HG02642 (cell line): Measurements from ENCODE around the gene RPL14.
"Not testable (repeated sequence)": the region's sequence is repeated elsewhere in the genome, so short reads cannot be mapped to it uniquely, and the experiment has no call there.

ENCODE experiments used
- ATAC-seq: cut with Tn5 transposase; IDR thresholded peaks from one replicate; pipeline ENCODE4 v1.9.1; 2021; ENCODE audit warnings: mild to moderate bottlenecking; ENCODE audit not compliant: unreplicated experiment, poor library complexity

RPL14 gene

DNA sequence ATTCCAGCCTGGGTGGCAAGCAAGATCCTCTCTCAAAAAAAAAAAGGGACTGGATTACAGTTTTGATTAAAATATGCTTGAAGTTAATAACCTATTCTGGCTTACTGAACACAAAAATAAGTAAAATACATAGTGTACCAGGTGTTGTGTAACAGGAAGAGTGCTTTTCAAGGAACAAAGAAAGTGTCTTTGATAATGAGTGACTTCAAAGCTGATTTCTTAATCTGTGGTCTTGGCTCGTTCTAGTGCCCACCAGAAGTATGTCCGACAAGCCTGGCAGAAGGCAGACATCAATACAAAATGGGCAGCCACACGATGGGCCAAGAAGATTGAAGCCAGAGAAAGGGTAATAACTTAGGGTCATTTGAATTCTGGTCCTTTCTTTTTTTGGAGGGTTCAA, 4.0 kb downstream of the RPL14 start:
- no peak for ATAC-seq

DNA sequence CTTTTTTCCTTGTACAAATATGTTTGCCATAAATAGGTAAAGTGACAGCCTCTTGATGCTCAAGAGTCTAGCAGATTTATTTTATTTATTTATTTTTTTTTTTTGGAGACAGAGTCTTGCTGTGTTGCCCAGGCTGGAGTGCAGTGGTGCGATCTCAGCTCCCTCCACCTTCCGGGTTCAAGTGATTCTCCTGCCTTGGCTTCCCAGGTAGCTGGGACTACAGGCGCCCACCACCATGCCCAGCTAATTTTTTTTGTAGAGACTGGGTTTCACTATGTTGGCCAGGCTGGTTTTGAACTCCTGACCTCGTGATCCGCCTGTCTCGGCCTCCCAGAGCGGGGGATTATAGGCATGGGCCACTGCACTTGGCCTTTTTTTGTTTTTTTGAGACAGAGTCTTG, 5.7 kb downstream of the RPL14 start:
- not testable (repeated sequence) for ATAC-seq

DNA sequence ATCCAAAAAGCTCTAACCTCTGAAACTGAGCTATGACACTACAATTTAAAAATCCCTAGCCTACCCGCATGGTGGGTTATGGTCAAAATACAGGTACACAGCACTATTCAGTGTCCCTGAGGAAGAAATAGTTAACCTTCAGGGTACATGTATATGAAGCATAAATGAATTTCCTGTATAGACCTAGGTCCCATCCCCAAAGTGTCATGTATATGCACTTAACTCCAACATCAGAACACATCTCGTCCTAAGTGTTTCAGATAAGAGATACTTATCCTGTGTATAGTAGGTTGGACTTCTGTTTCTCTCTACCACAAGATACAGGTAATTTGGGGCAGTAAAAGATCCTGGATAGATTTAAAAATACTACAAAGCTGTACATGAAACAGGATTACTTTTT, 6.4 kb downstream of the RPL14 start:
- ATAC-seq: no peak

DNA sequence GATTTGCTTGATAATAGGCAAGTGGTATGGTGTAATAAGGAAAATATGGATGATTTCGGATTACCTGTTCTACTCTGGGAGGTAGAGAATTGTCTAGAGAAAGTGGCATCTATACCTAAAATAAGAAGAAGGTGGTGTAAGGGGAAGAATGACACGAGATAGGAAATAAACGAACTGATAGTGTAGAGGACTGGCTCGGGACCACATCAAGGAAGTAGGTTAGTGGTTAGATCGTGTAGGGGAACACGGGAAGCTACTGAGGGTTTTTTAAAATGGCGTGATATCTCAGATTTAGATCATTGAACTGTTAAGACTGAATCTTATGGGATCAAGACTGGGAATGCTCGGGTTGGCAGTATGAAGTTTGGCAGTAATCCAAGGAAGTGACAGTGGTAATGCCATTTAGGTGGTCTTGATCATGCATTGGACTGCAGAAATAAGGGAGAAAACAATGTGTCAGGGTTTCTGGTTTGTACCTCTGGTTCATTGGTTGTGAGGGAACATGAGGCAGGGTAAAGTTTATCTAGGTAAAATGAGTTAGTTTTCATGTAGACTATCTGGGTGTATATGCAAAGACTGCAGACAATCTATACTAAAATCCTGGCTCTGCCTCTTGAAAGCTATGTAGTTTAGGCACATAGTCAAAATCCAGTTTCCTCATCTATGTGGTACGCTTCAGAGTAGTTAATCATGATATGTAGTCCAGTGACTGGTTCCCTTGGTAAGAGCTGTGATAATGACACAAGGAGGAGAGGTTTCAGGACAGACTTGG, 7.4 kb downstream of the RPL14 start:
- ATAC-seq: no peak

DNA sequence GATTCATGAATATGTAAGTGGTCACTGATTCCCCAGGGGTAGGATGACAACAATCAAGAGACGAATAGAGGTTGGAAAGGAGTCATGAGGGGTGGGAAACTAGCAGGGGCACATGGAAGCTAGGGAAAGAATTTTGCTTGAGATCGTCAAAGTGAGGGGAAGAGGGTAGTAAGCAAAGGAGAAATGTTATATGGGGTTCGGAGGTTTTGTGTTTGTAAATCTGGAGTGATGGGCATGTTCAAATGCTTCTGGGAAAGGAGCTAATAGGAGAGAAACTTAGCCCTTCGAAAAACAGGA, 7.9 kb downstream of the RPL14 start:
- ATAC-seq: no peak

DNA sequence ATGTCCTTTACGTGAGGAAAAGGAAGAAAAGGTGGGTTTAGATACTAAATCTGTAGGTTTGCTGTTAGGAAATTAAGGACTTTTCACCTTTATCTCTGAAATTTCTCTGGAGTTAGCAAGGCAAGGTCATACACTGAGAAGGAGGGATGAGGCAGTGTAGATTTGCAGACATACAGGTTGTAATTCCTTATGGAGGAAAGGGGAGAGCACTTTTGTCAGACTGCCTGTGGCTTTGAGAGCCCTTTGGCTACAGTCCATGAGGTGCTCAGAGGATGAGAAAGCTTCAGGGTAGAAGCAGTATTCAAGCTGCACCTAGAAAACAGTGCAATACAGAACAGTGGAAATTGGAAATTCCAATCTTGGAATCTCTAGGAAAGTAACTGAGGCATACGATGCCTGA, 8.3 kb downstream of the RPL14 start:
- no peak for ATAC-seq

DNA sequence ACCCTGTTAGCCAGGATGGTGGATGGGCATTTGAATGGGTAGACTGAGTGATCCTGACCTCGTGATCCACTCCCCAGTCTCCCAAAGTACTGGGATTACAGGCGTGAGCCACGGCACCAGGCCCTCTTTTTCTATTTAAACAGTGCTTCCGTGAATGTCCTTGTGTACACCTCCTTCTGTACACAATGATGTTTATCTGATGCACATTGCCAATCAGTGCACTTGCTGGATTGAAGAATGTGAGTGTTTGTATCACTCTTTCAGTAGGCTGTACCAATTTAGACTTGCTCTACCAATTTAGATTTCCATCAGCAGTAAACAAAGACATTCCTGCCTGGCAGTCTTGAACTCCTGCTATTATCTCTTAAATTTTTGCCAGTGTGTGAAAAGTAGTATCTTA, 10.9 kb downstream of the RPL14 start:
- ATAC-seq: no peak

DNA sequence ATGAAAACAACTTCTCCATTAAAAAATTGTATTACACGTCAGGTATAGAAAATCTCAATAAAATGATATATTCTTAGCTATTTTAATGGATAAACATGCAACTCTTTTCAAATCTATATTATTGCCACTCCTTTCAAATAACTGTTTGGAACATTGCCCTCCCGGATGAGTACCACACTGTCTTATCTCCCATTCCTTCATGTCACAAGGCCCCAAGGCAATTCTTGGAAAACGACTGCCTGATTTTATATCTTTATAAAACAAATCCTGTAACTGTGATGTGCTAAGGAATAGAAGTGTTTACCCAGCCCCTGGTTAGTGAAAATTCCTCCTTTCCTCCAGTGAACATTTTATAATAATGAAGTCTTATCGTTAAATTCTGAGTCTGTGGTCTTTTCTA, 13.6 kb downstream of the RPL14 start:
- no peak for ATAC-seq

DNA sequence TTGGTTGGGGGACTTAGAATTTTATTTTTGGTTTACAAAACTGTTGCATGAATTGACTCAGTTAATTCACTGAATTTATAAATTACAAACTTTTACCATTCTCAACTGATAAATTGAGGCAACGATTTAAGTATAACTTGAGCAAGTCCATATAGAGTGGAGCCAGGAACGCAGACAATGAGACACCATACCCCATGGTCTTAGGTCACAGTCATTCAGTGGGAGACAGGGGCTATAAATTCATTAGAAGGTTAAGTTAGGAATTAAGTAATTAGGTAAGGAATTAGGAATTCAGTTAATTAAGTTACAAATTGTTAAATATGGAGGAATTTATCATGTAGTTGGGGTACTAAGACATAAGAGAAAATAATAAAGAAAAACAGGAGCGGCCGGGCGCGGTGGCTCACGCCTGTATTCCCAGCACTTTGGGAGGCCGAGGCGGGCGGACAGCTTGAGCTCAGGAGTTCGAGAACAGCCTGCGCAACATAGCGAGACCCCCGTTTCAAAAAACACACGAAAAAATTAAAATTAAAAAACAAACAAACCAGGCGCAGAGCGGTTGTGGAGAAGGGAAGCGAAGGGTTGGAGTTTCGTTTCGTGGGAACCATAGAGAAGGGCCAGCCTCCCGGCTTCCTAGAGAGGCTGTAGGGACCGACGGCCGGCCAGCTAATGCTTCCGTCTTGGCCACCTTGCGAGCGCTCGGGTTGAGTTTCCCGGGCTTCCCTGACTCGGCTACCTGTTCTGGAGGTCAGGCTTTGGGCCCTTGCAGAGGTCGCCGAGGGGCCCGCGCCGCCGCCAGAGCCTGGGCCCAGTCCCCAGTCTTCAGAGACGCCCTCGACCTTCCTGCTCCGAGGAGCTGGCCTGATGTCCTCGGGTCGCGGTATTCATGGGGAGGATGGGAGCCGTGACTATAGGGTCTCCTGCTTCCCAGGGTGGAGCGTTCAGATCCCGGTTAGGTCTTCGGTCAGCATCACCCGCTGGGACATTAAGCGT, 19.6 kb downstream of the RPL14 start, which contains the start of gene ZNF619:
ZNF619 (plus strand) TSS at position 645 of the 993 bp plus-strand sequence. CDS start 858 bp downstream, outside the sequence.
- ATAC-seq: peak; percentile 89

DNA sequence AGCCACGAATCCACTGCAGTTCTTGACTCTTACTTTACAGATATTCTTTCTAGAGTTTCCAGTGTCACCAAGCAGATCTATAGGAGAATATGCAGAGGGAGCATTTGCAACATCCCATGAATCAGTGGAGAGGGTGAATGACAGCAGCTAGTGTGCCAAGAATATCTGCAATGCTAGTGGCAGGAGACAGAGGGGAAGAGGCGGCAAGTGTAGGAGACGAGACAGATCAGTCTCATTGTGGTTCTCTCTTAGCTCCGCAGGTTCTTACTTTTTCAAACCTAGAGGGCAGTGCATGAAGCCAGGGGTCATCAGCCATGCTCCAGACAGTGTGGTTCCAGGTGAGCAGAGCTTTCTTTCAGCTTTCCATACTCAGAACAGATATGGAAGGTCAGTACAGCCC, 20.5 kb downstream of the RPL14 start:
- ATAC-seq: no peak

DNA sequence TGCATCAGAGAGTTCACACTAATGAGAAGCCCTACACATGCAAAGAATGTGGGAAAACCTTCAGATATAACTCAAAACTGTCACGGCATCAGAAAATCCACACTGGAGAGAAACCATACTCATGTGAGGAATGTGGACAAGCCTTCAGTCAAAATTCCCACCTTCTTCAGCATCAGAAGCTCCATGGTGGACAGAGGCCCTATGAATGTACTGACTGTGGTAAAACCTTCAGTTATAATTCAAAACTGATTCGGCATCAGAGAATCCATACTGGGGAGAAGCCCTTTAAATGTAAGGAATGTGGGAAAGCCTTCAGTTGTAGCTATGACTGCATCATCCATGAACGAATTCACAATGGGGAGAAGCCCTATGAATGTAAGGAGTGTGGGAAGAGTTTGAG, 30.0 kb downstream of the RPL14 start:
- ATAC-seq: no peak

DNA sequence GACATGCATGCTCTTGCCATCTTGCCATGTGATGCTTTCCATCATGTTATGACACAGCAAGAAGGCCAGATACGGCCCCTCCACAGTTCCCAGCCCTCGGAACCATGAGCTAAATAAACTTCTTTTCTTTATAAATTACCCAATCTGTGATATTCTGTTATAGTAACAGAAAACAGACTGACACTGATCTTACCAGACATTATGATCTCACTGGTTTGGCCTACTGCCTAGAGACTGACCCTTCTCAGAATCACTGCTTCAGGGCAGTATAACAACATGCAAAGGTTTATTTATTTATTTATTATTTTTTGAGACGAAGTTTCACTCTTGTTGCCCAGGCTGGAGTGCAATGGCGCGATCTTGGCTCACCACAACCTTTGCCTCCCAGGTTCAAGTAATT, 33.8 kb downstream of the RPL14 start:
- ATAC-seq: no peak

DNA sequence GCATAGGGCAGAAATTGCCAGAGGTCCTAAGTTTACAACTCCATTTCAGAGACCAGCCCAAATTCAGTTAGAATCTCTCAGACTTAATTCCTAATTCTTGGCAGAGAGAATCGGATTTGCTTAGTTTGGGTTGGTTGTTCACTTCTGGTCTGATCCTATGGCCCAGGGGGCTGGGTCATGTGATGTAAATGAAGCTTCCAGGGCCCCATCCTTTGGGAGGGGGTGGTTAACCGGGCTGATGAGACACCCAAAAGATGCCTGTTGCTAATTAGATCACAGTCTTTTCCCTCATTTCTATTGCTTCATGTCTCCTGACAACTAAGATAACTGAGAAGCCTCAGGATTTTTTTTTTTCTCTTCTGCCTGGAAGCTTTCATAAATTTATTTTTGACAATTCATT, 37.6 kb downstream of the RPL14 start:
- no peak for ATAC-seq

DNA sequence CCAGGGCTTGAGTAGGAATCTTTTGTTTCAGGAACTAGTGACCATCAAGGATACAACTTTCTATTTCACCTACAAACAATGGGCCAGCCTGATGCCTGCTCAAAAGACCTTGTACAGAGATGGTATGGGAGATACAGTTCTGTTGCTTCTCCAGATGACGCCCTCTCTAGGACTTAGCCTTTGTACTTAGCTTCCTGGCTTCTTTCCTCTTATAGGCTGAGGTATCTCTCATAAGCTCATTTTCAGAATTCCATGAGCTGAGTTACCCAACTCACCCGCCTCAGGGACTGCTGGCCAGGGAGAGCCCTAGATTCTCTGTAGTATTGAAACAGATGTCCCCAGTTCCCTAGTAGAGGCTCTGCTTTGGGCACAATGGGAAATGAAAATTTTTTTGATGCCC, 40.1 kb downstream of the RPL14 start:
- no peak for ATAC-seq

DNA sequence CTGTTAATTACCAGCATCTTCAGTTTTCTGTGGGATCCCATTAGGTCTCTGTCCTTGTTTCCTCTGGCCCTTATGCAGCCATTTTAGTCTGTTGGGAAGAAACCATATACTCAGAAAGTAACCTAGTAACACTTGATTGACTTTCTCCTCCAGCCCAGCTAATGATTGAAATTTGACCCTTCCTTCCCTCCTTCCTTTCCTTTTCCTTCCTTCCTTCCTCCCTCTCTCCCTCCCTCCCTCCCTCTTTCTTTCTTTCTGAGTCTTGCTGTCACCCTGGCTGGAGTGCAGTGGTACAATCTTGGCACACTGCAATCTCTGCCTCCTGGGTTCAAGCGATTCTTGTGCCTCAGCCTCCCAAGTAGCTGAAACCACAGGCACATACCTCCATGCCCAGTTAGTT, 42.8 kb downstream of the RPL14 start:
- no peak for ATAC-seq

DNA sequence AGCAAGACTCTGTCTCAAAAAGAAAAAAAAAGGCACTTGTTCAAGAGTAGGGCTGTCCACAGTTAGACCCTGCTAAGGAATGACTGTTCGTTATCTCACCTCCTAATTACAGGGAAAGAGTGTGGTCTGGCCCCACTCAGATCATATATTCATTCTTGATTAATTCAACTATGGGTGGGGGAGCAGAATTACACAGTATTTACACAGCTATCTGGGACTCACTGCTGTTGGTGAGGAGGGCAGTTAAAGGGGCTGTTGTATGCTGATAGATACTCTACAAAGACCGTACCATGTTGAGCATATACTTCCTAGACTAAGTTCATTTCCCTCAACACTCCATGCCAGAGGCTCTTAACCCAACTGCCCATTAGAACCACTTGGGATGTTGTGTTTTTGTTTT, 44.9 kb downstream of the RPL14 start:
- no peak for ATAC-seq

DNA sequence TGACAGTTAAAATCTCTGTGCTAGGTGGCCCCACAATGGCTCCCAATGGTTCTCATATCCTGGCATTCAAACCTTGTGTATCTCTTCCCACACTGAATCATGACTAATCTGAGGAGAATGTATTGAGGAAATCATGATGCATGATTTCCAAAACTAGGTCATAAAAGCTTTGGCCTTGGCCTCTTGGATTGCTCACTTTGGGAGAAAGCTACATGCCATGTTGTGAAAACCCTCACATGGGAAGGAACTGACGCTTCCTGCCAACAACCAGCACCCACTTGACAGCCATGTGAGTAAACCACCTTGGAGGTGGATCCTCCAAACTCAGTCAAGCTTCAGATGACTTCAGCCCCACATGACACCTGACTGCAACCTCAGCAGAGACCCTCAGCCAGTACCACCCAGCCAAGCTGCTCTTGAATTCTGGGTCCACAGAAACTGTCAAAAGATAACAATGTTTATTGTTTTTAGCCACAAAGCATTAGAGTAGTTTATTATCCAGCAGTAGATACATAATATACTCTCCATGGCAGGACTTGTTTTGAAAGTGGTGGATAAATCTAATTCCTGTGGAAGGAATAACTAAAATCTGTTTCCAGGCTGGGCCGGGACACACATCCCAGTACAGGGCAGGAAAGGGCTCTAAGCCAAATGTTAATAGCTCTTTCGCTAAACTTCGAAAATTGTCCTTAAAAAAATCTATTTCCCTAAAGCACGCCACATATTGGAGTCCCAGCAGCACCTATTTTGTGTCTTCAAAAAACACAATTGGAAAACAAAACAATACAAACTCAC, 47.7 kb downstream of the RPL14 start:
- ATAC-seq: no peak

DNA sequence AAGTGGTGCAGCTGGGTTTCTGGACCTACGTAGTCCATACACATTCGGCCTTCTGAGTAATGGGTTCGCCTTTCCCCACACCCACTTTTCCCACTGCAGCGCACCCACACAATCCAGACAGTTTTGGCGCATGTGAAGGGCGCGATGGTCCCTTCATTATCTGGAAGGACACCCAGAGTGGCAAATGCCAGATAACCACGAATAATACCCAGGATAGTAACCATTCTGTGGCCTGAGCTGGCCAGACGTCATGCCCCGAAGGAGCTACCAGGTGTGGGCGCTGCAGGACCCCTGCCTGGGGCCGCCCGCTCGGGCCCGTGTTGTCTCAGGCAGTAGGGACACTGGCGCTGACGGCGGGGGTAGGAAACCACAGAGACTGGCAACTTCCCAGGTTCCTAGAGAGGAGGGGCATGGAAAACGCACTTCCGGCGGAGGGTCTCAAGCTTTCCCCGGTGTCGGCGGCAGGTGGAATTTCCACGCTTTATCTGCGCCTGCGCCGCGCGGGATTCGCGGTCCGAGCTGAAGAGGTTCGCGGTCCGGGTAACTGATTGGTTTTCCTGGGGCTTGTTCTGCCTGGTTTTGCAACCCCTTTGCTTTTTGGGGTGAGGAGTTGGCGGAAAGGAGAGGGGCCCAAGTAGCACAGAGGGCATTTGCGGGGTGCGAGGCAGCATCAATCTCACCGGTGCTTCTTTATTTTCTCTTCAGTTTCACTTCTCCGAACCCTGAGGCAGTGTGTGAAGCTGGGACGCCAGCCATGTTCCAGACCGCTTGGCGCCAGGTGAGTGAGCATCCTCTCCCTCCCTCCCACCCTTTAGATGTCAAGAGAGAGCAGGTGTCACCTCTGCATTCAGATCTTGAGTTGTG, 48.7 kb downstream of the RPL14 start, which contains the start of gene ZNF620:
ZNF620 (plus strand) TSS at position 441 of the 864 bp plus-strand sequence; CDS start at position 755, 314 bp downstream.
- ATAC-seq: peak; percentile 92

DNA sequence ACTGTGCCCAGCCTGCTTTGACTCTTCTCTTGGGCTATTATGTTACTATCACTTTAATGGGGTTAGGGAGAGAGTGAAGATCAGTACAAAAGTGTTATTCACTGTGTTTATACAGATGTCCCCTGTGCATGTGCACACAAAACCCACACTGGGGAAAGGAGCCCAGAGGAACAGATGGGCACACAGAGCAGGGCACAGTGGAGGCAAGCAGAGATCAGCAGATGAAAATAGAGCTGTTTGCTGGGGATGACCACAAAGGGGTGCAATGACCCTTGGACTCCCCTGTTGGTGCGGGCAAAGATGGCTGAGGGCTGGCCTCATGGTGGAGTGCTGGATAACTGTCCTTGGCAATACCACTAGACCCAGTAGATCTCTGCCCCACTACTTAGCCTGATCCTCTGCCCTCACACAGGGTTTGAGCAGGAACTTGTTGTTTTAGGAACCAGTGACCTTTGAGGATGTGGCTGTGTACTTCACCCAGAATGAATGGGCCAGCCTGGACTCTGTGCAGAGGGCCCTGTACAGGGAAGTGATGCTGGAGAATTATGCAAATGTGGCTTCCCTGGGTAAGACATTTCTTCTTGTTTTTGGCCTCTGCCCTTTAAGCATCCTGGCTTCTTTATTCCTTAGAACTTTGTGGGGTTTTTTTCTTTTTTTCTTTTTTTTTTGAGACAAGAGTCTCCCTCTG, 54.0 kb downstream of the RPL14 start:
- no peak for ATAC-seq
